DND-41 (cell line): ENCODE measurements around the gene FOXD4L1.
"Not testable (repeated sequence)": the region's sequence is repeated elsewhere in the genome, so short reads cannot be mapped to it uniquely, and the experiment has no call there.

ENCODE experiments used
- ATAC-seq: fragments of 200-7000 bp; cut with Tn5 transposase; 3 replicates; pipeline ENCODE4 v1.9.1; 2021; ENCODE audit warnings: low read depth; ENCODE audit not compliant: insufficient read depth
- DNase-seq: peaks from one replicate; pipeline ENCODE4 v3.0.0-alpha.2; 2020
- H2AFZ ChIP-seq: 2 replicates; pipeline ENCODE4 v1.6.0; 2012; ENCODE audit warnings: low read depth, low read length
- H3K27ac ChIP-seq: 2 replicates; pipeline ENCODE4 v1.5.1; 2012; ENCODE audit warnings: low read length, inconsistent platforms
- H3K27me3 ChIP-seq: fragments of 200-600 bp; sonication (generic); 2 replicates; pipeline ENCODE4 v1.6.0; 2012; ENCODE audit warnings: low read length, mild to moderate bottlenecking, inconsistent platforms; ENCODE audit not compliant: insufficient read depth, poor library complexity
- H3K36me3 ChIP-seq: 2 replicates; pipeline ENCODE4 v1.5.1; 2012; ENCODE audit warnings: low read length, inconsistent platforms; ENCODE audit not compliant: insufficient read depth
- H3K4me1 ChIP-seq: 2 replicates; pipeline ENCODE4 v1.5.1; 2012; ENCODE audit warnings: mild to moderate bottlenecking, low read length; ENCODE audit not compliant: insufficient read depth
- H3K4me2 ChIP-seq: 2 replicates; pipeline ENCODE4 v1.6.0; 2012; ENCODE audit warnings: mild to moderate bottlenecking, moderate library complexity, low read length, inconsistent platforms; ENCODE audit not compliant: insufficient read depth
- H3K4me3 ChIP-seq, 2 experiments: fragments of 200-600 bp in 1 of 2; shearing (Covaris generic) in 1 of 2; 2 replicates each; pipeline ENCODE4 v1.5.1; 2012 to 2016; ENCODE audit warnings: inconsistent platforms in 2 of 2, low read length in 2 of 2, mild to moderate bottlenecking in 2 of 2, low read depth in 1 of 2, moderate library complexity in 1 of 2
- H3K79me2 ChIP-seq: 2 replicates; pipeline ENCODE4 v1.6.0; 2012; ENCODE audit warnings: low read length, inconsistent platforms; ENCODE audit not compliant: insufficient read depth
- H3K9ac ChIP-seq: 2 replicates; pipeline ENCODE4 v1.6.0; 2012; ENCODE audit warnings: low read depth, mild to moderate bottlenecking, inconsistent platforms, low read length, moderate library complexity
- H3K9me3 ChIP-seq: 2 replicates; pipeline ENCODE4 v1.5.1; 2012; ENCODE audit warnings: low read length, moderate library complexity, mild to moderate bottlenecking, inconsistent platforms; ENCODE audit not compliant: insufficient read depth, severe bottlenecking
- H4K20me1 ChIP-seq: 2 replicates; pipeline ENCODE4 v1.6.0; 2012; ENCODE audit warnings: low read length; ENCODE audit not compliant: insufficient read depth

Gene FOXD4L1

DNA sequence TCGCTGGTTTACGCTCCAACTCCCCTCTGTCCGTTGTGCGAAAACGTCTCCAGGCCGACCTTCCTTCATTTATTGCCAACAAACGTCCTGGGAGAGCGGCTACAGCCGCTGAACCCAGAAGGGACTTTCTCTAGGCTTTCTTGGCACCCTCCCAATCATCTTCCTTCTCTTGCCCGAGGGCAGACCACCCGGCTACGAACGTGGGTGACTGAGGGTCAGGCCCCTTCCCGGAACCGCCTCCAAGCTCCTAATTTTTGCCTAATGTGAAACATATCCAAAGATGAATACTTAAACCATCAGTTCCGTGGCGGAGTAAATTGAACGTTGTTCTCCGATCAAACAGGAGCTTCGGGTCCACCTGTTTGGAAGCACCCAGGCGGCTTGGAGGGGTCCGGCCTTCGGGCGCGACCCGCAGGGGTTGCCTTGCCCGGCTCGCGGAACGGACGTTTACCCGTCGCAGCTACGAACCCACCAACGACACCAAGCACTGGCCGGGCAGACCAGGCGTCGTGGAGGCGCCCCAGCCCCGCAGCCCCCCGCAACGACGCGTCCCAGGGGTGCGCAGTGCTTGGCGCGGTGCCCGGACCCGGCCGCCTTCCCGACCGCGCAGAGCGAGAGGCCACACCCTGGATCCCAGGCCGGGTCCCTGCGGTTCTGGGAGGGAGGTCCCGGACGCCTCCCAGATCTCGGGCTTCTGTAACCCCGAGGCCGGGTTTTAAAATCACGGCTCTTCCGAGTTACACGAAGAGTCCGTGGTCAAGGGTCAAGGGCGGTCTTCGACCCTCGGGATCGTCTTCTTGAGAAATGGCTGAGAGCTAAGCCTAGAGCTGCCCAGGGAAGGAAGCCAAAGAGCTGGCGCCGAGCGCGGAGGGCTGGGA lies 4.0 kb downstream of the FOXD4L1 start:
- not testable (repeated sequence) for H3K27ac ChIP-seq, H3K9ac ChIP-seq, H4K20me1 ChIP-seq, ATAC-seq, H2AFZ ChIP-seq, H3K27me3 ChIP-seq, H3K4me2 ChIP-seq, H3K4me1 ChIP-seq, H3K4me3 ChIP-seq, H3K9me3 ChIP-seq, H3K79me2 ChIP-seq, DNase-seq, H3K36me3 ChIP-seq

DNA sequence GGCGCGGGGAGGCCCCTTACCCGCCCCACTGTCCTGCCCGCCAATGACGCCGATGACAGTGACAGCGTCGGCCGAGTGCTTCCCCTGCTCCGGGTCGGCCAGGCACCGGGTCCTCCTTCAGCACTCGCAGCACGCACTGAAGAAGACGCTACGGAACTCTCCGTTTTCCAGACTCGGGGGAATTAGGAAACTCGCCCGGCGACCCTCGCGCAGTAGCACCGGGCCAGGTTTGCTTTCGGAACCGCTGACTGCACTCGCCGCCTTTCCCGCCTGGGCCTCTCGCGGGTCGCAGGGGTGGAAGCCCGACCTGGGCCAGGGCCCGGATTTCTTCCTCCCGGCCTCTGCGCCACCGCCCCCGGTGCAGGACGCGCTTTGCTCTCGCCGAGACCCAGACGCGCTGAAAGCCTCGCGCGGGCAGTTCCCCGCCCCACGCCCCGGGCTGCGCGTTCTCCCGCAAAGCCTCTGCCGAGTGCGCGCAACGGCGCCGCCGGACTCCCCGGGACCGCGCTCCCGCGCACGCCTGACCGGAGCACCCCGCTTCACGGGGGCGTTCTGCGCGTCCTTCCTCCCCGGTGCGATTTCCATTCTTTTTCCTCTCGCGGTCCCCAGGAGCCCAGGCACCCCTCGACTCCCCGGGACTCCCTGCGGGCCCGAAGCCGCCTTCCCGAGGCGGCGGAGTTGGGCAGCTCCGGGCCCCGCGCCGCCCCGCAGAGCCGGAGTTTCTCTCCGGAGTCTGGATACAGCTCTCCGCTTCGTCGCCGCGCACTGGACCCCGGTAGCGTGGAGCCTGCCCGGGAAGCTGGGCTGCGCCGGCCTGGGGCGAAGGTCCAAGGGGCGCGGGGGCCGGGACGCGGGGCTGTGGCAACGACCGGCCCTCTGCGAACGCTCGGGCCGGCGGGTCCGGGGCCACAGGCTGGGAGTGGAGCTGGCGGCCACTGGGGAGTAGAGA lies 4.9 kb downstream of the FOXD4L1 start:
- H3K27ac ChIP-seq, H2AFZ ChIP-seq, H3K4me1 ChIP-seq, ATAC-seq, H3K4me2 ChIP-seq, H3K9ac ChIP-seq, H3K27me3 ChIP-seq, H3K4me3 ChIP-seq, H3K36me3 ChIP-seq, H4K20me1 ChIP-seq, DNase-seq, H3K79me2 ChIP-seq, H3K9me3 ChIP-seq: not testable (repeated sequence)

DNA sequence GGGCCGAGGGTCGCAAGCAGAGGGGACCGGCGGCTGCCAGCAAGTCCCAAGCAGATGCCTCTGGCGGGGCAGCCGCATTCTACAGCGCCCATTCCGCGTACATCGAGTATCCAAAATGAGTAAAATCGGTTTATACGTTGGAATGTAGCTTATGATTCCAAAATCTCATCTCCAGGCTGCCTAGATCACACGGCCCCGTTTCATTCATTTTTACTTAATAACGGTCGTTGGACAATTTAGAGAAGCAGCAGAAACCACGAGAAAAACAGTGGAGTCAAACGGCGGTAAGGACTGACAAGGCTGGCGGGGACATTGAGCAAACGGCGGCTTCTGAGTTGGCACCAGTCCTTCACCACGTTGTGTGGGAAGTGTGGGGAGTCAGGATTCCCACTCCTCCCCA lies 5.6 kb downstream of the FOXD4L1 start:
- not testable (repeated sequence) for H4K20me1 ChIP-seq, H3K79me2 ChIP-seq, H3K9ac ChIP-seq, ATAC-seq, H2AFZ ChIP-seq, DNase-seq, H3K9me3 ChIP-seq, H3K36me3 ChIP-seq, H3K27ac ChIP-seq, H3K4me2 ChIP-seq, H3K4me1 ChIP-seq, H3K4me3 ChIP-seq, H3K27me3 ChIP-seq

DNA sequence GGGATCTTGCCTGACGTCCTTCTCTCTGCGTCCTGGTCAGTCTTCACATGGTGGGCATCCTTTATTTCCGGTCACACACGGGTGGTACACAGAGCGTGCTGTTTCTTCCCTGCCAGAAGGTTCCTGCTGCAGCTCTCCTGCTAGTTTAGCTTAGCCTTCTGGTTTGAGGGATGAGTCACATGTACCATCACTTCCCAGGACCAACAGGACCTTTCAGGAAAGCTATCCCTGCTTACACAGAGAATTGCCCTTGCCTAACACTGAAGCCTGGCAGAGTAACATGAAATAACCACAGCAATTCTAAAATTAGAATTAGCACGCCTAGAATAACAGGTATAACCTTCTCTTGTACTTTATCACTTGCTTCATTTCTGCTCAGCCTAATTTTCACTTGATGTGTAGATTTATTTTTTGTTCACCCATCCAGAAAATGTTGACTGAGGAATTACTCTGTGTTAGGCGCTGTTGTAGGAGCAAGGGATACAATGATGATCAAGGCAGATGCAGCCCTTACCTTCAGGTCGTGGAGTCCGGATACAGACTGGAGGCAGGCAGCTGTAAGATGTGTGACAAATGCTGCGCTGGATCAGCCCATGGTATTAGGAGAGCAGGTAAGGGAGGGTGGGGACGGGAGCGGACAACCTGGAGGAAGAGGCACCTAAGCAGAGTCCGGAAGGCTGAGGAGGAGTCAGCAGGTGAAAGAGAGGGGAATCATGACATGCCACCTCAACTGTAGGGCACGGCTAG lies 9.1 kb downstream of the FOXD4L1 start:
- H3K36me3 ChIP-seq, H3K27ac ChIP-seq, H3K9ac ChIP-seq, H3K4me2 ChIP-seq, H4K20me1 ChIP-seq, H3K27me3 ChIP-seq, ATAC-seq, H2AFZ ChIP-seq, DNase-seq, H3K9me3 ChIP-seq, H3K4me1 ChIP-seq, H3K79me2 ChIP-seq, H3K4me3 ChIP-seq: not testable (repeated sequence)

DNA sequence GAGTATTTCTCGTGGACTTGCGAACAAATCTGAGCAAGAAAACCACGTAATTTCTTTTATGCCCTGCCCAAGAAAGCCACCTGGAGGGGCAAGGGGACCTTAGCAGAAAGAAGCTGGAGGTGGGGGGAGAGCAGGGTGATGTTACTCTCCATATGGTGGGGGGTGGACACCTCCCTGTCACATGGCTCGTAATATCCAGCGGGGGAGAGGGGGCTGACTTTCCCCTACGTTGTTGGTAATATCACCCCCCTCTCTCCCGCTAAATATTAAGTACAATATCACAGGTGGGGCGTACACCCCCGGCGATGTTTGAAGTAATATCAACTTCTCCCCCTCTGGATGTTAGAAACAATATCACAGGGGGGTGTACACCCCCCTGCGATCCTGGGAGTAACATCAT lies 9.7 kb downstream of the FOXD4L1 start:
- not testable (repeated sequence) for DNase-seq, H3K27ac ChIP-seq, H3K79me2 ChIP-seq, H3K27me3 ChIP-seq, H3K9ac ChIP-seq, H3K36me3 ChIP-seq, H3K4me2 ChIP-seq, H3K9me3 ChIP-seq, H4K20me1 ChIP-seq, H3K4me1 ChIP-seq, H3K4me3 ChIP-seq, H2AFZ ChIP-seq, ATAC-seq

DNA sequence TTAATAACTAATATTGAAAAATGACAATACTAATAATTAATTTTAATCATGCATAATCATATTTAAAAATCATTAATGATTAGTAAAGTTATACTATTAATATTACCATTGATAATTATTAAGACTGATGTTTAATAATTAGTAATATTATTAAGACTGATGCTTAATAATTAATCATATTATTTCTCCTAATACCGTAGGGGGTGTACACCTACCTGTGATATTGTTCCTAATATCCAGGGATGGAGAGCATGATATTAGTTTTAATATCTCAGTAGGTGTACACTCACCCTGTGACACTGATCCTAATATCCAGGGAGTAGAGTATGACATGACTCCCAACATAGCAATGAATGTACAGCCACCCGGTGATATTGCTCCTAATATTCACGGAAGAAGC lies 12.4 kb downstream of the FOXD4L1 start:
- H3K36me3 ChIP-seq, ATAC-seq, H3K9me3 ChIP-seq, H3K4me2 ChIP-seq, H3K27me3 ChIP-seq, H3K4me1 ChIP-seq, H3K79me2 ChIP-seq, H2AFZ ChIP-seq, DNase-seq, H3K9ac ChIP-seq, H3K27ac ChIP-seq, H3K4me3 ChIP-seq, H4K20me1 ChIP-seq: not testable (repeated sequence)

DNA sequence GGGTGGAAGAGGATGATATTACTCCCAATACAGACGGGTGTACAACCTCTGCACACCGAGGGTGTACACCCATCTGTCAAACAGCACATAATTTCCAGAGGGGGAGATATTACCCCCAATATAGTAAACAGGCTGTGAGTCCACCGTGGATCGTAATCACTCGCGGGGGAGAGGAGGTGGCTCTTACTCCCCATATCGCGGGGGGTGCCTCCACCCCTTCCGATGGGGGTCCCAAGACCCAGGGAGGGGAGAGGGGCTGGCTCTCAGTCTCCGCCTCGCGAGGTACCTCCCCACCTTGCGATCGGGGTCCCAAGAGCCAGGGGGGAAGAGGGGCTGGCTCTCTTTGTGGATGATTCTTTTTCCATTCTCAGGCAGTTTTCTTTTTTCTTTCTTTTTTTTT lies 13.4 kb downstream of the FOXD4L1 start:
- H3K4me1 ChIP-seq, H3K36me3 ChIP-seq, DNase-seq, H4K20me1 ChIP-seq, H3K79me2 ChIP-seq, H3K4me3 ChIP-seq, H3K4me2 ChIP-seq, H3K27me3 ChIP-seq, ATAC-seq, H3K27ac ChIP-seq, H3K9ac ChIP-seq, H3K9me3 ChIP-seq, H2AFZ ChIP-seq: not testable (repeated sequence)
